Esophagus muscularis mucosa (tissue), 4 donors: Measurements from ENCODE around the gene USP28. TPM values are rescaled to one million over a fixed set of nuclear protein-coding genes. Genes with fewer than 3 reads are reported as not detected.
"Not testable (repeated sequence)": the region's sequence is repeated elsewhere in the genome, so short reads cannot be mapped to it uniquely, and the experiment has no call there.

Experiments
- DNase-seq: peaks from one replicate; pipeline ENCODE4 v3.0.0-alpha.2; 2017; ENCODE audit errors: extremely low spot score
- H3K27ac ChIP-seq, 4 donors: fragments of 200-600 bp; sonication (generic); replicated peaks in 1 of 4; 1 replicate in 3 of 4; 2 replicates in 1 of 4; pipeline ENCODE4 v1.5.1; 2016 to 2019; ENCODE audit warnings: mild to moderate bottlenecking in 1 of 4
- H3K27me3 ChIP-seq, 4 donors: fragments of 200-600 bp; sonication (generic); one replicate each; pipeline versions ENCODE4 v1.5.1 to v1.6.0; 2016 to 2019
- H3K36me3 ChIP-seq, 4 donors: fragments of 200-600 bp; sonication (generic); one replicate each; pipeline ENCODE4 v1.5.1; 2016 to 2019
- H3K4me1 ChIP-seq, 4 donors: fragments of 200-600 bp; sonication (generic); one replicate each; pipeline ENCODE4 v1.5.1; 2016 to 2019
- H3K4me3 ChIP-seq, 4 donors: fragments of 200-600 bp; sonication (generic); 1 replicate in 2 of 4; 2 replicates in 2 of 4; pipeline ENCODE4 v1.5.1; 2016 to 2019; ENCODE audit warnings: mild to moderate bottlenecking in 4 of 4, moderate library complexity in 1 of 4
- H3K9me3 ChIP-seq, 4 donors: fragments of 200-600 bp; sonication (generic); 1 replicate in 3 of 4; 2 replicates in 1 of 4; pipeline ENCODE4 v1.5.1; 2016 to 2019
- CTCF ChIP-seq, 3 experiments: fragments of 200-600 bp in 2 of 3; fragments of 450-650 bp in 1 of 3; sonication (generic) in 2 of 3; IDR thresholded peaks; one replicate each; pipeline ENCODE4 v1.5.1; 2017 to 2019; ENCODE audit warnings: antibody characterized with exemption in 3 of 3, mild to moderate bottlenecking in 2 of 3, moderate library complexity in 1 of 3
- EP300 ChIP-seq: sonication (generic); formaldehyde crosslinking; IDR thresholded peaks from one replicate; pipeline ENCODE4 v1.6.1; 2017; ENCODE audit warnings: antibody characterized with exemption
- POLR2A ChIP-seq: fragments of 450-650 bp; IDR thresholded peaks from one replicate; pipeline ENCODE4 v1.6.1; 2017; ENCODE audit warnings: antibody characterized with exemption, moderate library complexity, mild to moderate bottlenecking, low read depth
- POLR2AphosphoS5 ChIP-seq, 2 donors: sonication (generic); formaldehyde crosslinking; IDR thresholded peaks; one replicate each; pipeline ENCODE4 v1.6.1; 2017; ENCODE audit warnings: antibody characterized with exemption in 2 of 2
- WGBS: methylation state at CpG from one replicate; pipeline ENCODE4 v1.1.5; 2018; 5-methylcytosine and 5-hydroxymethylcytosine counted together
- intact Hi-C: fragments of 100-400 bp; cut with DNase I; formaldehyde crosslinking; loops from one replicate; pipeline ENCODE4 v1.15.1; 2023
- total RNA-seq, 4 donors: library from RNA; depleted of rRNA; stranded (reverse); fragments of >200 nt; gene quantifications; one replicate each; pipeline versions ENCODE4 v1.1.0 to v1.2.1, GENCODE V29; 2016

USP28 gene
- 10 to 100 TPM; 25.2 to 45.9 (median 35.3) TPM for total RNA-seq

GRCh38 chr11:113875234-113876073 is at the start of gene USP28:
USP28 (minus strand) TSS chr11:113875572; CDS start chr11:113875501, 71 bp downstream.
- no peaks in the 10 kb centered on the region for H3K9me3 ChIP-seq
- no peaks in the 10 kb centered on the region for H3K36me3 ChIP-seq
- H3K27ac ChIP-seq, result peak within 1 kb of the TSS; percentile 87 to 95 (median 90)
- H3K4me1 ChIP-seq, result peaks cover 22 to 49% (median 47%) of the 10 kb centered on the region in 4 donors
- H3K27me3 ChIP-seq, result no peaks in the 10 kb centered on the region
- intact Hi-C loops, result no loop called here
- peak in 2 of 3 experiments; percentile 7 to 43 for TF ChIP-seq CTCF (IDR thresholded peaks at IDR 0.05)
- TF ChIP-seq POLR2A, result peak; percentile 33
- TF ChIP-seq EP300, result no peak
- TF ChIP-seq POLR2AphosphoS5 (IDR thresholded peaks at IDR 0.05), result peak; percentile 94 to 95
- 0% methylated on average over 16 of the region's 95 CpGs for WGBS
- H3K4me3 ChIP-seq, result peak within 1 kb of the TSS; percentile 69 to 92 (median 80)
- peak; percentile 98 for DNase-seq

GRCh38 chr11:113923572-113923971 is 48.2 kb upstream of the USP28 start:
- no peaks in the 10 kb centered on the region for H3K4me1 ChIP-seq
- TF ChIP-seq EP300, result no peak
- no peak for TF ChIP-seq POLR2AphosphoS5 (IDR thresholded peaks at IDR 0.05)
- no peak for TF ChIP-seq POLR2A
- no peak for TF ChIP-seq CTCF (IDR thresholded peaks at IDR 0.05)
- no peak for DNase-seq
- H3K27ac ChIP-seq, result no peak overlapping the region
- H3K9me3 ChIP-seq, result no peaks in the 10 kb centered on the region
- WGBS, result 78% methylated on average over 2 of the region's 2 CpGs
- intact Hi-C loops, result no loop called here
- H3K36me3 ChIP-seq, result no peaks in the 10 kb centered on the region
- H3K4me3 ChIP-seq, result no peak overlapping the region
- H3K27me3 ChIP-seq, result peaks cover 0 to 46% (median 0%) of the 10 kb centered on the region in 4 donors

GRCh38 chr11:113911491-113911890 is 36.1 kb upstream of the USP28 start:
- DNase-seq, H3K36me3 ChIP-seq, H3K4me1 ChIP-seq, H3K27ac ChIP-seq, H3K9me3 ChIP-seq, intact Hi-C loops, H3K4me3 ChIP-seq: not testable (repeated sequence)
- 89% methylated on average over 9 of the region's 9 CpGs for WGBS
- peaks cover 0 to 35% (median 0%) of the 10 kb centered on the region in 4 donors for H3K27me3 ChIP-seq

GRCh38 chr11:113908098-113908497 is 32.7 kb upstream of the USP28 start:
- no peaks in the 10 kb centered on the region for H3K4me1 ChIP-seq
- peaks cover 0 to 32% (median 0%) of the 10 kb centered on the region in 4 donors for H3K27me3 ChIP-seq
- no peaks in the 10 kb centered on the region for H3K36me3 ChIP-seq
- 67% methylated on average over 9 of the region's 9 CpGs for WGBS
- DNase-seq, result no peak
- no peak overlapping the region for H3K27ac ChIP-seq
- H3K9me3 ChIP-seq, result no peaks in the 10 kb centered on the region
- no peak overlapping the region for H3K4me3 ChIP-seq
- intact Hi-C loops, result no loop called here
- TF ChIP-seq CTCF (IDR thresholded peaks at IDR 0.05) (no peak), EP300 (no peak), POLR2AphosphoS5 (IDR thresholded peaks at IDR 0.05) (no peak), POLR2A (no peak)

GRCh38 chr11:113907681-113908080 is 32.3 kb upstream of the USP28 start:
- Histone ChIP-seq H3K36me3 (no peaks in the 10 kb centered on the region), H3K27me3 (peaks cover 0 to 36% (median 0%) of the 10 kb centered on the region in 4 donors), H3K27ac (no peak overlapping the region), H3K4me1 (no peaks in the 10 kb centered on the region), H3K9me3 (no peaks in the 10 kb centered on the region), H3K4me3 (no peak overlapping the region)
- WGBS, result 73% methylated on average over 8 of the region's 8 CpGs
- TF ChIP-seq POLR2AphosphoS5 (IDR thresholded peaks at IDR 0.05) (no peak), POLR2A (no peak), CTCF (IDR thresholded peaks at IDR 0.05) (no peak), EP300 (no peak)
- intact Hi-C loops, result no loop called here
- no peak for DNase-seq
